Measurements from ENCODE around the gene CHST11.
"Not testable (repeated sequence)": the region's sequence is repeated elsewhere in the genome, so short reads cannot be mapped to it uniquely, and the experiment has no call there.

The CHST11 gene

GRCh38 chr12:104534857-104535248, 78.1 kb downstream of the CHST11 start:
- no peak for DNase-seq
- intact Hi-C loops (cut with DNase I): no loop called here

GRCh38 chr12:104535369-104535768, 78.6 kb downstream of the CHST11 start:
- DNase-seq: no peak
- intact Hi-C loops (cut with DNase I): no loop called here

- no peak for DNase-seq
- intact Hi-C loops (cut with DNase I): no loop called here
Observed at GRCh38 chr12:104536841-104537240, 80.1 kb downstream of the CHST11 start.

DNA sequence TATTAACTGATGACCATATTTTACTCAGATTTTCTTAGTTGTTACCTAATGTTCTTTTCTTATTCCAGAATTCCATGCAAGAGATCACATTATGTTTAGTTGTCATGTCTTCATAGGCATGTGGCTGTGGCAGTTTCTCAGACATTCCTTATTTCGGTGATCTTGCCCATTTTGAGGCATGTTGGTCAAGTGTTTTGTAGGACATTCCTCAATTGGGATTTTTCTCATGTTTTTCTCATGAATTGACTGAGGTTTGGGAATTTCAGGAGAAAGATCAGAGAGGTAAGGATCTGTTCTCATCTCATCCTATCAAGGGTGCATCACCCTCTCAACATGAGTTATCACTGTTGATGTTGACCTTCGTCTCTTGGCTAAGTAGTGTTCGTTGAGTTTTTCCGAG, 81.3 kb downstream of the CHST11 start:
- DNase-seq: no peak
- intact Hi-C loops (cut with DNase I): no loop called here

- no peak for DNase-seq
- intact Hi-C loops (cut with DNase I): no loop called here
Observed at GRCh38 chr12:104538891-104539462, 82.2 kb downstream of the CHST11 start.

GRCh38 chr12:104544836-104545235, 88.1 kb downstream of the CHST11 start:
- DNase-seq: no peak
- intact Hi-C loops (cut with DNase I): no loop called here

DNA sequence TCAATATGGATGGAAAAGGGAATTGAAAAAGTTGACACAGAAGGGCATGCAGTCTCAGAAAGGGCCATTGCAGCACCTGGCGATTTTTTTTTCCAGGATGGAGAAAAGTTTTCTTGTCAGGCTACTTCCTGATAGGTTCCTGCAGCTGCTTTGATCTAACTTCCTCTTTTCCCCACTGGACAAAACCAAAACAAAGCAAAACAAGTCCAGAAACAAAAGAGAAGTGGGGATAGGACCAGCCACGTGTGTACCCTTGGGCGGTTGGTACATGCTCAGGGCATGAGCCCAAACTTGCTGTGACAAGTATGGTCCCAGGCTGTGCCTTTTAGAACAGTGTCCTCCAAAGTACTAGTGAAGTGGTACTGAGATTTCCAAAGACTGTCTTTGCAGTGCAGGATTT, 89.8 kb downstream of the CHST11 start:
- intact Hi-C loops (cut with DNase I): no loop called here
- peak in 16 of 42 donors; percentile 17 to 58 (median 30) for DNase-seq

GRCh38 chr12:104547235-104547634, 90.5 kb downstream of the CHST11 start:
- intact Hi-C loops (cut with DNase I): no loop called here
- peak in 1 of 42 donors; percentile 52 for DNase-seq

GRCh38 chr12:104549815-104550480, 93.2 kb downstream of the CHST11 start:
- intact Hi-C loops (cut with DNase I): no loop called here
- no peak for DNase-seq

GRCh38 chr12:104551313-104551931, 94.7 kb downstream of the CHST11 start:
- intact Hi-C loops (cut with DNase I): no loop called here
- DNase-seq: no peak

- intact Hi-C loops (cut with DNase I): no loop called here
Observed at GRCh38 chr12:104553421-104553820, 96.7 kb downstream of the CHST11 start.

DNA sequence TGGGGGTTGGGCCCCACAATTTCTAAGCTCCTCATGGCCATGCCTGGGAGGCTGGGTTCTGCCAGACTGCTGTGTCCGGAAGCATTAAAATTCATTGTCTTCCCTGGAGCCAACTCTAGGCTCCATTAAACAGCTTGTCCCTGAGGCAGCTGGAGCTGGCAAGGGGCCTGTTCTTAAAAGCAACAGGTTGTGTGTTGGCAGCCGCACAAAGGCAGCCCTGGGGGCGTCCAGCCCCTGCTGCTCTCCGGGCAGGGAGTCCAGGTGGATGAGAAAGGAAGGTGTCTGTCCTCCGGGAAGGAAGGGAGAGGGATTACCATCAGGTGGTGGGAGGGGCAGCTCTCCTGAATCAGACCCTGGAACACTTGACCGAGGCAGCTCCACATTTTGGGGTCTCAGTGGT, 98.9 kb downstream of the CHST11 start:
- no peak for DNase-seq
- intact Hi-C loops (cut with DNase I): no loop called here

More at GRCh38 chr12:104553421-104553820, 96.7 kb downstream of the CHST11 start:
- no peak for DNase-seq

DNA sequence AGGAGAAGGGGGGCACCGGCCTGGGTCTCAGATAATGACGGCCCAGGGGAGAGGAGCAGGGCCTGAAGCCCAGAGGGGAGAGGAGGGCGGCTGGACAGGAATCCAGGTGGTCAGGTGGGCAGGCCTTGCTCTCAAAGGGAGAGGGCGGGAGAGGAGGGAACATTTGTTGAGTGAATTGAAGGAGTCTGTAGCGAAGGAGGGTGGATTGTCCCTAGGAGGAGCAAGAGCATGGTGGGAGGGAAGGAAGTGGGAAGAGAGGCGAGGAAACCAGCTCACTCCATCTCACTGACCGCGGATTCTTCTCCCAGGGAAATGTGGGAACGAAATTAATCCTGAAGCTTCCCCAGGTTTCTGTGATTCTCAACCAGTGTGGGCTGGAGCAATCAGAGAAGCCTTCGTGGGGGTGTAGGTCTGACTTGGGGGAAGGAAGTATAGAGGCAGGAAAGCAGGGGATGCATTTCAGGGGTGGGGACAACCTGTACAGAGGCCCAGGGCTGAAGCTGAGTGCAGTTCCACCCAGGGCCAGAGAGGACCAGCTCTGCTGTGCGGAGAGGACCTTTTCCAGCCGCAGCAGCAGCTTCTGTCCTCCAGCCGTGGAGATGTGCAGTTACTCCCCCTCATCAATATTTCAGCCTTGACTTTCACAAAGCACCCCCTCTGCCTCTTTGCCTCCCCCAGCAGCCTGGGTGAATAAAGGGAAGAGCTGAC, 100.9 kb downstream of the CHST11 start:
- intact Hi-C loops (cut with DNase I): no loop called here

GRCh38 chr12:104560881-104561280, 104.1 kb downstream of the CHST11 start:
- no peak for DNase-seq
- intact Hi-C loops (cut with DNase I): no loop called here

More for the DNA sequence above, 100.9 kb downstream of the CHST11 start:
- peak in 5 of 42 donors; percentile 22 to 63 (median 45) for DNase-seq

DNA sequence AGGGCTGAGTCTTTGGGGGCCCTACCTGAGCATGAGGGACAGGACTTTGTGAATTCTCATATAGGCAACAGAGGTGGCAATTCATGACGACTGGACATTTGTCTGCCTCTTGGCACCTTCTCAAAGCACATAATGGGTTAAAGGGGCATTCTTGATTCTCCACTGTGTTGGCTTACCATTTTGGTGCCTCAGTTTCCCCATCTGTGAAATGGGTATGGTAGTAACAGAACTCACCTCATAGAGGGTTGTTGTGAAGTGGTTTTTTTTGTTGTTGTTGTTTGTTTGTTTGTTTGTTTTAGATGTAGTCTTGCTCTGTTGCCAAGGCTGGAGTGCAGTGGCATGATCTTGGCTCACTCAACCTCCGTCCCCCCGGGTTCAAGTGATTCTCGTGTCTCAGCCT, 106.0 kb downstream of the CHST11 start:
- intact Hi-C loops (cut with DNase I): no loop called here
- DNase-seq: no peak

DNA sequence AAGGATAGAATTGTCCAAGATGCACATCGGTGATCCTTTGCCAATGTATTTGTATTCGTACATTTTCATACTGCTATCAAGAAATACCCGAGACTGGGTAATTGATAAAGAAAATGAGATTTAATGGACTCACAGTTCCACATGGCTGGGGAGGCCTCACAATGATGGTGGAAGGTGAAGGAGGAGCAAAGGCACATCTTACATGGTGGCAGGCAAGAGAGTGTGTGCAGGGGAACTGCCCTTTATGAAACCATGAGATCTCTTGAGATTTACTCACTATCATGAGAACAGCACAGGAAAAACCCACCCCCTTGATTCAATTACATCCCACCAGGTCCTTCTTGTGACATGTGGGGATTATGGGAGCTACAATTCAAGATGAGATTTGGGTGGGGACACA, 107.9 kb downstream of the CHST11 start:
- DNase-seq; intact Hi-C loops (cut with DNase I): not testable (repeated sequence)

- intact Hi-C loops (cut with DNase I): no loop called here
- peak in 4 of 42 donors; percentile 25 to 45 (median 30) for DNase-seq
Observed at GRCh38 chr12:104565606-104566243, 109.0 kb downstream of the CHST11 start.

- intact Hi-C loops (cut with DNase I): no loop called here
- DNase-seq: peak in 23 of 42 donors; percentile 13 to 78 (median 40)
Observed at GRCh38 chr12:104566244-104566993, 109.7 kb downstream of the CHST11 start.

Measured in head of caudate nucleus (tissue), 42 donors.